ENCODE measurements around the gene RNLS. TPM values are rescaled to one million over a fixed set of nuclear protein-coding genes. Genes with fewer than 3 reads are reported as not detected.
"Not testable (repeated sequence)": the region's sequence is repeated elsewhere in the genome, so short reads cannot be mapped to it uniquely, and the experiment has no call there.

Gene RNLS
- polyA plus RNA-seq, 1 experiment, result 6.1 TPM

GRCh38 chr10:88288320-88289059 is 294.6 kb downstream of the RNLS start:
- POLR2A ChIA-PET, result no interaction called here
- H3K27ac ChIP-seq (ENCODE audit: low read depth, low read length), result no peak overlapping the region
- no peak for DNase-seq (ENCODE audit: low read depth, low spot score)
- no peak overlapping the region for H3K4me3 ChIP-seq (ENCODE audit: low read depth, low read length)
- no peaks in the 10 kb centered on the region for H3K27me3 ChIP-seq (ENCODE audit: control insufficient read depth, insufficient read depth, low read length)
- H3K9me3 ChIP-seq (ENCODE audit: control insufficient read depth, insufficient read depth, low read length), result no peaks in the 10 kb centered on the region
- CTCF ChIA-PET, result no interaction called here
- no peak for TF ChIP-seq CTCF (IDR thresholded peaks at IDR 0.05; ENCODE audit: low read depth, low read length)

DNA sequence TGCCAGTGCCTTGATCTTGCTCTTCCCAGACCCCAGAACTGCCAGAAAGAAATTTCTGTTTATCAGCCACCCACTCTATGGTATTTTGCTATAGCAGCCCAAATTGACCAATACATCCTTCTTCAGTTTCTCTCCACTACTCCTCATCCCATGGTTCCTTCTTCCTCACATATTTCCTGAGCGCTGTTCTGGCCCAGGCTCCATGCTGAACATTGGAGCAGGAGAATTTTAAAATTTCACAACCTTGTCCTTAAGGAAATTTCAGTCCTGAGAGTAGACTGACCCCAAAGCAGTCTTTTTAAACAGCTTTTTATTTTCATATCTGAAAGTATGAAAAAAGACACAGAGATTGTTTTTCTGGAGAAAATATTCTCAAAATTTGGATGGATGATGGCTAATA is 297.1 kb downstream of the RNLS start:
- ChIA-PET CTCF (no interaction called here), POLR2A (no interaction called here)
- Histone ChIP-seq H3K9me3 (ENCODE audit: control insufficient read depth, insufficient read depth, low read length) (no peaks in the 10 kb centered on the region), H3K4me3 (ENCODE audit: low read depth, low read length) (no peak overlapping the region), H3K27ac (ENCODE audit: low read depth, low read length) (no peak overlapping the region), H3K27me3 (ENCODE audit: control insufficient read depth, insufficient read depth, low read length) (no peaks in the 10 kb centered on the region)
- no peak for TF ChIP-seq CTCF (IDR thresholded peaks at IDR 0.05; ENCODE audit: low read depth, low read length)
- no peak for DNase-seq (ENCODE audit: low read depth, low spot score)

GRCh38 chr10:88281592-88282347 is 301.3 kb downstream of the RNLS start:
- Histone ChIP-seq H3K9me3 (ENCODE audit: control insufficient read depth, insufficient read depth, low read length) (no peaks in the 10 kb centered on the region), H3K4me3 (ENCODE audit: low read depth, low read length) (no peak overlapping the region; the same call in 1 of the 2 replicates), H3K27ac (ENCODE audit: low read depth, low read length) (peak overlapping the region; percentile 67), H3K27me3 (ENCODE audit: control insufficient read depth, insufficient read depth, low read length) (no peaks in the 10 kb centered on the region)
- no peak for DNase-seq (ENCODE audit: low read depth, low spot score)
- TF ChIP-seq CTCF (IDR thresholded peaks at IDR 0.05; ENCODE audit: low read depth, low read length), result no peak
- ChIA-PET CTCF (no interaction called here), POLR2A (interaction anchor here (0.6 kb wide), 2 partner anchors 105 to 412 kb away, joined by 3 to 6 read pairs; no protein-coding TSS in a partner anchor)

DNA sequence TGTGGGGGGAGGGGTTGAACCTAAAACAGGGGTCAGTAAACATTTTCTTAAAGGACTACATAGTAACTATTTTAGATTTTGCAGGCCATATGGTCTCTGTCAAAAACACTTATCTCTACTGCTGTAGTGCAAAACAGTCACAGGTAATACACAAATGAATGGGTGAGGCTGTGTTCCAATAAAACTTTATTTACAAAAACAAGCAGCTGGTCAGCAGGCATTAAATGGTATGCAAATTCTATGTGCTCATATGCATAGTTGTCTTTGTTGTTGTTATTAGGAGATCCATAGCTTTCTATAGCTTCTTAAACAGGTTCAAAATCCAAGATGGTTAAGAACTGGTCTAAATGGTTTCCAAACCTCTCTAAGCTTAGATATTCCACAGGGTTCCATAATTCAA is 302.6 kb downstream of the RNLS start:
- no peak for DNase-seq (ENCODE audit: low read depth, low spot score)
- POLR2A ChIA-PET, result interaction anchor here (0.7 kb wide), 1 partner anchor 418 kb away, joined by 3 read pairs; no protein-coding TSS in a partner anchor
- CTCF ChIA-PET, result interaction anchor here (0.6 kb wide), 1 partner anchor 30 kb away, joined by 8 read pairs; no protein-coding TSS in a partner anchor
- no peak overlapping the region for H3K27ac ChIP-seq (ENCODE audit: low read depth, low read length)
- TF ChIP-seq CTCF (IDR thresholded peaks at IDR 0.05; ENCODE audit: low read depth, low read length), result no peak
- H3K4me3 ChIP-seq (ENCODE audit: low read depth, low read length), result no peak overlapping the region
- H3K9me3 ChIP-seq (ENCODE audit: control insufficient read depth, insufficient read depth, low read length), result no peaks in the 10 kb centered on the region
- H3K27me3 ChIP-seq (ENCODE audit: control insufficient read depth, insufficient read depth, low read length), result no peaks in the 10 kb centered on the region

DNA sequence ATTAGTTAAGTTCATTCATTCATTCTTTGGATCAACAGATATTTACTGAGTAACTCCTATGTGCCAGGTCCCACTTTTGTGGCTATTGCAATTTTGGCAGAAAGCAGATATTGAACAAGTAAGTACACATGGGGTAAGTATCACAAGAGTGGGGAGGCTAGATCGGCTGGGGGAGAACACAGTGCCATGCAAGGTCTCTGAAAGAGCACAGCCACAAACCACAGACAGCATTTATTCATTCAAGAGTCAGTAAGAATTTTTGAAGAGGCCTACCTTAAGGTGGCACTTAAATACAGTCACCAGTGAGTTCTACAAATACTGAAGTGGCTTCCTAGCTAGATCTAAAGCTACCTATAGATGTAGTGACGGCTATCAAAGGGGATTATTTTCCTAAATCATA is 304.2 kb downstream of the RNLS start:
- no peak overlapping the region for H3K4me3 ChIP-seq (ENCODE audit: low read depth, low read length)
- H3K27me3 ChIP-seq (ENCODE audit: control insufficient read depth, insufficient read depth, low read length), result no peaks in the 10 kb centered on the region
- ChIA-PET CTCF (no interaction called here), POLR2A (no interaction called here)
- H3K27ac ChIP-seq (ENCODE audit: low read depth, low read length), result no peak overlapping the region
- H3K9me3 ChIP-seq (ENCODE audit: control insufficient read depth, insufficient read depth, low read length), result no peaks in the 10 kb centered on the region
- TF ChIP-seq CTCF (IDR thresholded peaks at IDR 0.05; ENCODE audit: low read depth, low read length), result no peak
- DNase-seq (ENCODE audit: low read depth, low spot score), result no peak

DNA sequence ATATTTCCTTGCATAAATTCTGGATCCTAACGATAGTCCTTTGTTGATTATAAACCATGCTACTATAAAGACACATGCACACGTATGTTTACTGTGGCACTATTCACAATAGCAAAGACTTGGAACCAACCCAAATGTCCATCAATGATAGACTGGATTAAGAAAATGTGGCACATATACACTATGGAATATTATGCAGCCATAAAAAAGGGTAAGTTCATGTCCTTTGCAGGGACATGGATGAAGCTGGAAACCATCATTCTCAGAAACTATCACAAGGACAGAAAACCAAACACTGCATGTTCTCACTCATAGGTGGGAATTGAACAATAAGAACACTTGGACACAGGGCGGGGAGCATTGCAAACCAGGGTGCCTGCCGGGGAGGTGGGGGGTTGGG is 306.2 kb downstream of the RNLS start:
- CTCF ChIA-PET, result not testable (repeated sequence)

More for the DNA sequence above, 306.2 kb downstream of the RNLS start:
- H3K4me3 ChIP-seq (ENCODE audit: low read depth, low read length); POLR2A ChIA-PET; H3K27me3 ChIP-seq (ENCODE audit: control insufficient read depth, insufficient read depth, low read length); H3K27ac ChIP-seq (ENCODE audit: low read depth, low read length); DNase-seq (ENCODE audit: low read depth, low spot score); H3K9me3 ChIP-seq (ENCODE audit: control insufficient read depth, insufficient read depth, low read length): not testable (repeated sequence)
